Measurements from ENCODE around the gene PTPRU. TPM values are rescaled to one million over a fixed set of nuclear protein-coding genes. Genes with fewer than 3 reads are reported as not detected.

PTPRU gene
- total RNA-seq, 1 experiment from 2014 or later, result 0.72 TPM

- Histone ChIP-seq H3K4me1 (ENCODE audit: control insufficient read depth, insufficient read depth, low read length) (no peaks in the 10 kb centered on the region), H3K27me3 (ENCODE audit: control insufficient read depth, insufficient read depth, low read length) (no peaks in the 10 kb centered on the region), H3K4me3 (ENCODE audit: low read depth in 2 of 2, low read length in 2 of 2) (no peak overlapping the region), H3K27ac (ENCODE audit: low read length) (no peak overlapping the region), H3K36me3 (ENCODE audit: control insufficient read depth, insufficient read depth, low read length) (no peaks in the 10 kb centered on the region), H3K9me3 (ENCODE audit: control insufficient read depth, insufficient read depth, low read depth, low read length) (no peaks in the 10 kb centered on the region)
- BruUV-seq (replicated peaks), result no TSS peak
- in situ Hi-C loops (cut with HindIII; ENCODE audit: low pct_unique_long_range_greater_than_20kb, low sequenced_read_pairs) (no loop called here), intact Hi-C loops (cut with micrococcal nuclease; ENCODE audit: unreplicated experiment) (no loop called here)
- TF ChIP-seq CTCF (IDR thresholded peaks at IDR 0.05), result no peak
- no peak for TF ChIP-seq REST (IDR thresholded peaks at IDR 0.05; ENCODE audit: insufficient read depth in 1 of 2, low read depth in 2 of 2, low read length in 1 of 2)
- TF ChIP-seq TCF7L2 (IDR thresholded peaks at IDR 0.05; ENCODE audit: low read depth, low read length), result no peak
- no peak for TF ChIP-seq POLR2AphosphoS5 (IDR thresholded peaks at IDR 0.05; ENCODE audit: low read depth, low read length)
- TF ChIP-seq SIN3A (IDR thresholded peaks at IDR 0.05; ENCODE audit: borderline replicate concordance, insufficient read depth, low read depth, low read length), result no peak
- ChIA-PET CTCF (no interaction called here), POLR2A (no interaction called here)
- ATAC-seq (no peak), DNase-seq (ENCODE audit: low read depth, low spot score) (no peak)
These were observed 79.6 kb downstream of the PTPRU start for GRCh38 chr1:29315876-29316275.

- H3K36me3 ChIP-seq (ENCODE audit: control insufficient read depth, insufficient read depth, low read length), result no peaks in the 10 kb centered on the region
- H3K9me3 ChIP-seq (ENCODE audit: control insufficient read depth, insufficient read depth, low read depth, low read length), result no peaks in the 10 kb centered on the region
- in situ Hi-C loops (cut with HindIII; ENCODE audit: low pct_unique_long_range_greater_than_20kb, low sequenced_read_pairs) (no loop called here), intact Hi-C loops (cut with micrococcal nuclease; ENCODE audit: unreplicated experiment) (no loop called here)
- POLR2A ChIA-PET, result no interaction called here
- no peak for DNase-seq (ENCODE audit: low read depth, low spot score)
- TF ChIP-seq REST (IDR thresholded peaks at IDR 0.05; ENCODE audit: insufficient read depth in 1 of 2, low read depth in 2 of 2, low read length in 1 of 2) (no peak), CTCF (IDR thresholded peaks at IDR 0.05) (no peak), TCF7L2 (IDR thresholded peaks at IDR 0.05; ENCODE audit: low read depth, low read length) (no peak), POLR2AphosphoS5 (IDR thresholded peaks at IDR 0.05; ENCODE audit: low read depth, low read length) (no peak)
- BruUV-seq (replicated peaks), result no TSS peak
- no peak for ATAC-seq
- H3K27ac ChIP-seq (ENCODE audit: low read length), result no peak overlapping the region
- H3K4me3 ChIP-seq (ENCODE audit: low read depth in 2 of 2, low read length in 2 of 2), result no peak overlapping the region
- no peaks in the 10 kb centered on the region for H3K27me3 ChIP-seq (ENCODE audit: control insufficient read depth, insufficient read depth, low read length)
- CTCF ChIA-PET, result no interaction called here
- no peaks in the 10 kb centered on the region for H3K4me1 ChIP-seq (ENCODE audit: control insufficient read depth, insufficient read depth, low read length)
These were observed 81.0 kb downstream of the PTPRU start for GRCh38 chr1:29317063-29317915.
